WTC11 (cell line): Measurements from ENCODE around the gene PPP3CA. TPM values are rescaled to one million over a fixed set of nuclear protein-coding genes. Genes with fewer than 3 reads are reported as not detected.

Experiments used
- ATAC-seq: fragments of 200-7000 bp; cut with Tn5 transposase; 2 replicates; pipeline ENCODE4 v1.10.0; 2021; ENCODE audit warnings: mild to moderate bottlenecking, moderate library complexity
- CTCF ChIA-PET: fragments of 300-600 bp; sonication (Branson Sonifier 250); formaldehyde crosslinking; loops from one replicate; lab custom pipeline; 2021; ENCODE audit warnings: antibody characterized with exemption; lab: Charles Lee
- POLR2A ChIA-PET: fragments of 350-600 bp; sonication (Branson Sonifier 250); formaldehyde crosslinking; loops from one replicate; lab custom pipeline; 2021; ENCODE audit warnings: antibody characterized with exemption; lab: Charles Lee
- DNase-seq: peaks from one replicate; pipeline ENCODE4 v3.0.0; 2021; ENCODE audit warnings: low spot score
- H3K27ac Mint-ChIP-seq: 2 replicates; pipeline ENCODE4 v1.8.0; 2021; ENCODE audit warnings: mixed read lengths
- H3K27me3 Mint-ChIP-seq: 2 replicates; pipeline ENCODE4 v1.8.0; 2021; ENCODE audit warnings: low read depth, mild to moderate bottlenecking, moderate library complexity, mixed read lengths
- H3K36me3 Mint-ChIP-seq: 2 replicates; pipeline ENCODE4 v1.8.0; 2021; ENCODE audit warnings: mixed read lengths
- H3K4me1 Mint-ChIP-seq: 2 replicates; pipeline ENCODE4 v1.8.0; 2022; ENCODE audit warnings: mixed read lengths
- H3K4me3 Mint-ChIP-seq: 2 replicates; pipeline ENCODE4 v1.8.0; 2021; ENCODE audit warnings: mild to moderate bottlenecking, moderate library complexity, mixed read lengths
- H3K9me3 Mint-ChIP-seq: 2 replicates; pipeline ENCODE4 v1.8.0; 2021; ENCODE audit warnings: mixed read lengths
- AFF4 ChIP-seq: sonication (generic); formaldehyde crosslinking; IDR thresholded peaks from 2 replicates; pipeline ENCODE4 v1.8.1; 2023; ENCODE audit warnings: mild to moderate bottlenecking, missing genetic modification reagents, borderline replicate concordance
- ATF3 ChIP-seq: sonication (generic); formaldehyde crosslinking; conservative IDR thresholded peaks from 2 replicates; pipeline ENCODE4 v1.8.1; 2022; ENCODE audit warnings: mild to moderate bottlenecking, missing genetic modification reagents
- CREB1 ChIP-seq: sonication (generic); formaldehyde crosslinking; IDR thresholded peaks from 2 replicates; pipeline ENCODE4 v1.8.0; 2023; ENCODE audit warnings: mild to moderate bottlenecking, missing genetic modification reagents
- CREM ChIP-seq: sonication (generic); formaldehyde crosslinking; IDR thresholded peaks from 2 replicates; pipeline ENCODE4 v1.8.1; 2022; ENCODE audit warnings: mild to moderate bottlenecking, missing genetic modification reagents, moderate library complexity
- CTCF ChIP-seq: fragments of 200-600 bp; IDR thresholded peaks from 2 replicates; pipeline ENCODE4 v1.8.0; 2022; ENCODE audit warnings: antibody characterized with exemption
- ETV6 ChIP-seq: sonication (generic); formaldehyde crosslinking; IDR thresholded peaks from 2 replicates; pipeline ENCODE4 v1.8.1; 2022; ENCODE audit warnings: mild to moderate bottlenecking, missing genetic modification reagents
- FOXP4 ChIP-seq: sonication (generic); formaldehyde crosslinking; IDR thresholded peaks from 2 replicates; pipeline ENCODE4 v1.8.0; 2022; ENCODE audit warnings: mild to moderate bottlenecking, missing genetic modification reagents
- GTF2I ChIP-seq: fragments of 250-450 bp; sonication (Bioruptor Pico); conservative IDR thresholded peaks from 2 replicates; pipeline ENCODE4 v1.4.0; 2021; ENCODE audit warnings: mild to moderate bottlenecking
- HMGA2 ChIP-seq: fragments of 250-450 bp; sonication (Bioruptor Pico); IDR thresholded peaks from 2 replicates; pipeline ENCODE4 v1.4.0; 2021; ENCODE audit warnings: mild to moderate bottlenecking, moderate library complexity
- IRF1 ChIP-seq: sonication (generic); formaldehyde crosslinking; IDR thresholded peaks from 2 replicates; pipeline ENCODE4 v1.8.0; 2023; ENCODE audit warnings: missing genetic modification reagents
- IRF2 ChIP-seq: sonication (generic); formaldehyde crosslinking; IDR thresholded peaks from 2 replicates; pipeline ENCODE4 v1.8.0; 2022; ENCODE audit warnings: low read depth, missing genetic modification reagents, borderline replicate concordance
- NFE2L1 ChIP-seq: sonication (generic); formaldehyde crosslinking; IDR thresholded peaks from 2 replicates; pipeline ENCODE4 v1.8.1; 2023; ENCODE audit warnings: missing genetic modification reagents
- NR2C2 ChIP-seq: sonication (generic); formaldehyde crosslinking; IDR thresholded peaks from 2 replicates; pipeline ENCODE4 v1.8.0; 2022; ENCODE audit warnings: mild to moderate bottlenecking, missing genetic modification reagents
- TCF7 ChIP-seq: sonication (generic); formaldehyde crosslinking; IDR thresholded peaks from 2 replicates; pipeline ENCODE4 v1.8.0; 2022; ENCODE audit warnings: mild to moderate bottlenecking, low read depth, missing genetic modification reagents, moderate library complexity
- ZBTB21 ChIP-seq: sonication (generic); formaldehyde crosslinking; IDR thresholded peaks from 2 replicates; pipeline ENCODE4 v1.8.1; 2023; ENCODE audit warnings: mild to moderate bottlenecking, missing genetic modification reagents, borderline replicate concordance
- ZNF121 ChIP-seq: sonication (generic); formaldehyde crosslinking; IDR thresholded peaks from 2 replicates; pipeline ENCODE4 v1.8.0; 2023; ENCODE audit warnings: missing genetic modification reagents
- ZNF219 ChIP-seq: sonication (generic); formaldehyde crosslinking; IDR thresholded peaks from 2 replicates; pipeline ENCODE4 v1.8.0; 2023; ENCODE audit warnings: missing genetic modification reagents, mild to moderate bottlenecking, borderline replicate concordance
- ZNF232 ChIP-seq: sonication (generic); formaldehyde crosslinking; IDR thresholded peaks from 2 replicates; pipeline ENCODE4 v1.8.0; 2022; ENCODE audit warnings: mild to moderate bottlenecking, missing genetic modification reagents
- ZNF263 ChIP-seq: sonication (generic); formaldehyde crosslinking; IDR thresholded peaks from 2 replicates; pipeline ENCODE4 v1.8.1; 2022; ENCODE audit warnings: low read depth, mild to moderate bottlenecking, moderate library complexity, missing genetic modification reagents
- ZNF317 ChIP-seq: sonication (generic); formaldehyde crosslinking; IDR thresholded peaks from 2 replicates; pipeline ENCODE4 v1.8.1; 2023; ENCODE audit warnings: low read depth, mild to moderate bottlenecking, moderate library complexity, missing genetic modification reagents, borderline replicate concordance
- total RNA-seq: library from RNA; stranded (reverse); gene quantifications from 3 replicates; pipeline ENCODE4 v1.2.3, GENCODE V29; 2021

The PPP3CA gene
- total RNA-seq, 1 experiment from 2014 or later: 41.6 TPM

- peaks cover 53% of the 10 kb centered on the region for H3K4me1 Mint-ChIP-seq
- 0 out of 2 replicates have a peak overlapping the region, but pooled peaks have one; percentile 34 for H3K27ac Mint-ChIP-seq
- peak; percentile 51 for DNase-seq
- POLR2A ChIA-PET: no interaction called here
- no peaks in the 10 kb centered on the region for H3K27me3 Mint-ChIP-seq
- H3K4me3 Mint-ChIP-seq: no peak overlapping the region
- peak; percentile 68 for ATAC-seq
- peaks cover 4% of the 10 kb centered on the region for H3K36me3 Mint-ChIP-seq
- TF ChIP-seq NFE2L1: no peak
- peak; percentile 42 for TF ChIP-seq CTCF
- H3K9me3 Mint-ChIP-seq: peaks cover 4% of the 10 kb centered on the region; the same call in 1 of the 2 replicates
- CTCF ChIA-PET: interaction anchor here (1.7 kb wide), 1 partner anchor 18 kb away, joined by 4 read pairs; no protein-coding TSS in a partner anchor
Measured at GRCh38 chr4:101033986-101034385, 313.3 kb downstream of the PPP3CA start.

GRCh38 chr4:101032541-101032940, 314.8 kb downstream of the PPP3CA start:
- H3K27ac Mint-ChIP-seq: peak overlapping the region; percentile 55; the same call in 1 of the 2 replicates

GRCh38 chr4:101031971-101032370, 315.4 kb downstream of the PPP3CA start:
- H3K27ac Mint-ChIP-seq: peak overlapping the region; percentile 95
- peak; percentile 22 for DNase-seq
- H3K36me3 Mint-ChIP-seq: peaks cover 4% of the 10 kb centered on the region
- no peaks in the 10 kb centered on the region for H3K27me3 Mint-ChIP-seq
- peaks cover 58% of the 10 kb centered on the region for H3K4me1 Mint-ChIP-seq
- ATAC-seq: peak; percentile 92
- CTCF ChIA-PET: no interaction called here
- POLR2A ChIA-PET: no interaction called here
- peaks cover 4% of the 10 kb centered on the region; the same call in 1 of the 2 replicates for H3K9me3 Mint-ChIP-seq
- H3K4me3 Mint-ChIP-seq: peak overlapping the region; percentile 48
- no peak for TF ChIP-seq GTF2I (CRISPR knock-in tag)
- no peak for TF ChIP-seq ZNF232
- no peak for TF ChIP-seq NR2C2
- TF ChIP-seq ZBTB21 (CRISPR knock-in tag): 0 out of 2 replicates have a peak, but pooled peaks have one; percentile 59
- TF ChIP-seq CTCF: no peak
- no peak for TF ChIP-seq CREM (CRISPR knock-in tag)
- TF ChIP-seq ATF3 (CRISPR knock-in tag): no peak
- no peak for TF ChIP-seq AFF4 (CRISPR knock-in tag)
- TF ChIP-seq HMGA2 (CRISPR knock-in tag): no peak
- no peak for TF ChIP-seq ZNF121 (CRISPR knock-in tag)
- peak; percentile 40; the same call in 1 of the 2 replicates for TF ChIP-seq ETV6 (CRISPR knock-in tag)
- TF ChIP-seq ZNF219 (CRISPR knock-in tag): no peak
- TF ChIP-seq ZNF317 (CRISPR knock-in tag): no peak
- TF ChIP-seq FOXP4 (CRISPR knock-in tag): no peak
- no peak for TF ChIP-seq ZNF263 (CRISPR knock-in tag)

More at GRCh38 chr4:101032541-101032940, 314.8 kb downstream of the PPP3CA start:
- Mint-ChIP-seq H3K4me3 (no peak overlapping the region), H3K4me1 (peaks cover 57% of the 10 kb centered on the region), H3K36me3 (peaks cover 4% of the 10 kb centered on the region), H3K27me3 (no peaks in the 10 kb centered on the region), H3K9me3 (peaks cover 4% of the 10 kb centered on the region; the same call in 1 of the 2 replicates)
- POLR2A ChIA-PET: no interaction called here
- DNase-seq (no peak), ATAC-seq (no peak)
- TF ChIP-seq IRF2: no peak
- no peak for TF ChIP-seq CREB1 (CRISPR knock-in tag)
- no peak for TF ChIP-seq TCF7 (CRISPR knock-in tag)
- TF ChIP-seq GTF2I (CRISPR knock-in tag): no peak
- no peak for TF ChIP-seq IRF1 (CRISPR knock-in tag)
- CTCF ChIA-PET: no interaction called here
